Measurements from ENCODE around the gene BRMS1L.
"Not testable (repeated sequence)": the region's sequence is repeated elsewhere in the genome, so short reads cannot be mapped to it uniquely, and the experiment has no call there.

BRMS1L gene

DNA sequence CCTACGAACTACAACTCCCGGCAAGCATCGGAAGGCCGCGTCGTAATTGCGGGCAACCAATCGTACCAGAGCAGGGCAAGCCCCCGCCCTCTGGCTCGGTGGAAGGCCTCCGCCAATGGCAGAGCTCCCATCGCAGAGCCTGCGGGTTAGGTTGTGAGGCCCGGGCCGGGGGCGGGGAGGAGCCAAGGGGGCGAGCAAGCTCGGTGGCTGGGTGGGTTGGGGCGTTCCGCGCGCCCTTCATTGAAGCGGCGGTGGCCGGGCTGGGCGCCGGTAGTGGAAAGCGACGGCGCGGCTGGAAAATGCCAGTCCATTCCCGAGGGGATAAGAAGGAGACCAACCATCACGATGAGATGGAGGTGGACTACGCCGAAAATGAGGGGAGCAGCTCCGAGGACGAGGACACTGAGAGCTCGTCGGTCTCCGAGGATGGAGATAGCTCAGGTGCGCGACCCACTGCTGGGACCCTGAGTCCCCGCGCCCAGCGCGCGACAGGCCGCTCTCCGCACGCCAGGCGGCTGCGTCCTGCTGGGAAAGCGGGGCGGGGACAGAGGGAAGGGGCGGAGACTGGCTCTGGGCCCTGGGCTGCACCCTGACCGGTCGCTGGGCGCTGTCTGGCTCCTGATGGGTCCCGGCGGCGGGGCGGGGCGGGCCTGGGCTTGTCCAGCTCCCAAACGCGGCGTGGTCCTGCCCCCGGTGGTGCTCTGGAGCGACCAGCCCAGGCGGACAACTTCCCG lies at the start of gene BRMS1L:
TSS of gene BRMS1L (plus strand) at position 121 of the 734 bp plus-strand sequence. CDS start at position 300, 179 bp downstream.
- DNase-seq (ENCODE audit: low read depth in 2 of 3, low spot score in 1 of 3), result peak; percentile 94 to 95 (median 95)

DNA sequence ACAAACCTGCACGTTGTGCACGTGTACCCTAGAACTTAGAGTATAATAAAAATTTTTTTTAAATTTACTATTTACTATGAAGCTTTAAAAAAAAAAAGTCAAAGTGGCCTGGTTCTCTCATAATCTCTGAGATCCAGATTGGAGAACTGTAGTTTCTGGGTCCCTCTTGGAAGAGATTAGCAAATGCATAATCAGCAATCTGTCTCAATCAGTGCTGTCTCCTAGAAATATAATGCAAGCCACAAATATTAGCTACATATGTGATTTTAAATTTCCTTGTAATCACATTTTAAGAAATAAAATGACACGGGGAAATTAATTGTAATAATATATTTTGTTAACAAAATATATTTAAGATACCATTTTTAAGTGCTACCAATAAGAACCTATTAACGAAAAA lies 49.3 kb upstream of the BRMS1L start:
- no peak for DNase-seq (ENCODE audit: low read depth in 2 of 3, low spot score in 1 of 3)

DNA sequence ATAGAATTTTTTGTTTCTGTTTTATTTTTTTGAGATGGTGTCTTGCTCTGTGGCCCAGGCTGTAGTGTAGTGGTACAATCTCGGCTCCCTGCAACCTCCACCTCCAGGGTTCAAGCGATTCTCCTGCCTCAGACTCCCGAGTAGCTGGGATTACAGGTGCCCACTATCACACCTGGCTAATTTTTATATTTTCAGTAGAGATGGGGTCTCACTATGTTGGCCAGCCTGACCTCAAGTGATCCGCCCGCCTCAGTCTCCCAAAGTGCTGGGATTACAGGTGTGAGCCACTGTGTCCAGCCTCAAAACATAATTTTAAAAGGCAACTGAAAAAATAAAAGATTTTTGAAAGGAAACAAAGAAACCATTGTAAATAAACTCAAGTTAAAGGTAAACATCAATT lies 48.6 kb upstream of the BRMS1L start:
- DNase-seq (ENCODE audit: low read depth in 2 of 3, low spot score in 1 of 3), result not testable (repeated sequence)

DNA sequence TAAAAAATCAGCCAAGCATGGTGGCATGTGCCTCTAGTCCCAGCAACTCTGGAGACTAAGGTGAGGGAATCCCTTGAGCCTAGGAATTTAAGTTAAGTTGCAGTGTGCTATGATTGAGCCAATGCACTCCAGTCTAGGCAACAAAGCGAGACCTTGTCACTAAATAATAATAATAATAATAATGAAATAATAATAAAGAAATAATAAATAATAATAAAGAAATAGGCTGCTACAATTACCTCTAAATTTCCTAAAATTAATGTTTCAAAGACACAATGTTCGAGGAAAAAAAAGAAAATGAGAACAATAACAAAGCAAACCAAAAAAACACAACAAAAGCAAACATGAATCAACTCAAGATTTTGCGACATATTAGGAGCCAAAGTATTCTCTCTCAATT lies 46.8 kb upstream of the BRMS1L start:
- no peak for DNase-seq (ENCODE audit: low read depth in 2 of 3, low spot score in 1 of 3)

- no peak for DNase-seq (ENCODE audit: low read depth in 2 of 3, low spot score in 1 of 3)
Observed at GRCh38 chr14:35783699-35784098, 42.4 kb upstream of the BRMS1L start.

GRCh38 chr14:35786856-35787255 lies 39.3 kb upstream of the BRMS1L start:
- no peak for DNase-seq (ENCODE audit: low read depth in 2 of 3, low spot score in 1 of 3)

- DNase-seq (ENCODE audit: low read depth in 2 of 3, low spot score in 1 of 3), result no peak
Observed at GRCh38 chr14:35789651-35790050, 36.5 kb upstream of the BRMS1L start.

DNA sequence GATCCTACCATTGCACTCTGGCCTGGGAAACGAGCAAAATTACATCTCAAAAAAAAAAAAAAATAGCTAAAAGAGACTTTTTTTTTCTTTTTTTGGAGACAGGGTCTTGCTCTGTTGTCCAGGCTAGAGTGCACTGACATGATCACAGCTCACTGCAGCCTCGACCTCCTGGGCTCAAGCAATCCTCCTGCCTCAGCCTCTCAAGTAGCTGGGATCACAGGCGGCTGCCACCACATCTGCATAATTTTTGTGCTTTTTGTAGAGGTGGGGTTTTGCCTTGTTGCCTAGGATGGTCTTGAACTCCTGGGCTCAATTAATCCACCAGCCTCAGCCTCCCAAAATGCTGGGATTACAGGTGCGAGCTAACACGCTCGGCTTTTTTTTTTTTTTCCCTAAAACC lies 28.3 kb upstream of the BRMS1L start:
- no peak for DNase-seq (ENCODE audit: low read depth in 2 of 3, low spot score in 1 of 3)

GRCh38 chr14:35806006-35806907 lies 19.9 kb upstream of the BRMS1L start:
- DNase-seq (ENCODE audit: low read depth in 2 of 3, low spot score in 1 of 3), result no peak

GRCh38 chr14:35807131-35807961 lies 18.8 kb upstream of the BRMS1L start:
- no peak for DNase-seq (ENCODE audit: low read depth in 2 of 3, low spot score in 1 of 3)

DNA sequence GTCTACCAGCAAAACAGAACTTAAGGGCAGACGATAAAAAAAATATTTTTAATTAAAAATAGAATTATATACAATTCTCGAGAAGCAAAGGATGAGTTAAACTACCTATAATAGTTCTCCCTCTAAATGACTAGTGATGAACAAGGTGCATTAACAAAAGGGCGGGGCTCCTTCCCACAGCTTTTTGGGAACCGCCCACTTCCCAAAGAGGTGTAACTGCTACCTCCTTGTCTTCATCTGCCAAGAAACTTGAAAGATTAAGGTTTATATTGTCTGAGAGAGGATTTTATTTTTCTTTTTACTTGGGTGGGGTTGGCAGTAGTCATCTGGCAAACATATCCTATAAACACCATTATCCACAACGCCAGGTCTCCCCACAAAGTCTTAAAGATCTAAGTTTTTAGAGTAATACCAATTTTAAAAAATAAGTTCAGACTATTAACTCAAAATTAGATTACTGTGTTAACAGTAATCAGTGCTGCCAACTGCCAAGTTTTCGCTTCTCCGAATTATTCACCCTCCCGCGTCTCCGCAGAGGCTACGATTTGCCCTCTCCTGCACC lies 18.0 kb upstream of the BRMS1L start:
- DNase-seq (ENCODE audit: low read depth in 2 of 3, low spot score in 1 of 3), result no peak

- peak; percentile 86 to 88 (median 86) for DNase-seq (ENCODE audit: low read depth in 2 of 3, low spot score in 1 of 3)
Observed at GRCh38 chr14:35808638-35809563, 17.2 kb upstream of the BRMS1L start, which contains the start of gene RALGAPA1. Gene RALGAPA1 (minus strand): TSS chr14:35809295. CDS start chr14:35808835, 460 bp downstream.

GRCh38 chr14:35809597-35809996 lies 16.5 kb upstream of the BRMS1L start:
- DNase-seq (ENCODE audit: low read depth in 2 of 3, low spot score in 1 of 3), result no peak

GRCh38 chr14:35810963-35811362 lies 15.2 kb upstream of the BRMS1L start:
- DNase-seq (ENCODE audit: low read depth in 2 of 3, low spot score in 1 of 3), result no peak

DNA sequence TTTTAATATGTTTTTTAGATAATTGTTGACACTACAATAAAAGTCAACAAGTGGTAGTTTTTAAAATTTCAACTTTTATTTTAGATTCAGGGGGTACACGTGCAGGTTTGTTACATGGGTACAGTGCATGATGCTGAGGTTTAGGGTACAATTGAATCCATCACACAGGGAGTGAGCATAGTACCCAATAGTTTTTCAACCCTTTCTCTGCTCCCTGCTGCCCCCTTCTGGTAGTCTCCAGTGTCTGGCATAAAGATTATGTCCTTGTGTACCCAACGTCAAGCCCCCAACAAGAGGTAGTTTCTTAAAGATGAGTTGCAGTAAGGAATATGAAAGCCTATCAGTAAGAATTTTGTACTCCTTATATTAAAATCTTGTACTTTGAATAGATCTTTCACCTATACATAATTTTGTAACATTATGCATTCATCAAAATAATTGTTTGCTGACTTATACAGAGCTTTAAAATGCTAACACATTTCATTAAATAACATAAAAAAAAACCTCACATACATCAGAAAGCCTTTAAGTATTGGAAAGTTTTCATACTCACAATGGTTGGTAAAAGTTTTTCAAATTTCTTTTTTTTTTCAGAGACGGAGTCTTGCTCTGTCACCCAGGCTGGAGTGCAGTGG lies 11.7 kb upstream of the BRMS1L start:
- DNase-seq (ENCODE audit: low read depth in 2 of 3, low spot score in 1 of 3), result peak; percentile 59 to 91 (median 76)

DNA sequence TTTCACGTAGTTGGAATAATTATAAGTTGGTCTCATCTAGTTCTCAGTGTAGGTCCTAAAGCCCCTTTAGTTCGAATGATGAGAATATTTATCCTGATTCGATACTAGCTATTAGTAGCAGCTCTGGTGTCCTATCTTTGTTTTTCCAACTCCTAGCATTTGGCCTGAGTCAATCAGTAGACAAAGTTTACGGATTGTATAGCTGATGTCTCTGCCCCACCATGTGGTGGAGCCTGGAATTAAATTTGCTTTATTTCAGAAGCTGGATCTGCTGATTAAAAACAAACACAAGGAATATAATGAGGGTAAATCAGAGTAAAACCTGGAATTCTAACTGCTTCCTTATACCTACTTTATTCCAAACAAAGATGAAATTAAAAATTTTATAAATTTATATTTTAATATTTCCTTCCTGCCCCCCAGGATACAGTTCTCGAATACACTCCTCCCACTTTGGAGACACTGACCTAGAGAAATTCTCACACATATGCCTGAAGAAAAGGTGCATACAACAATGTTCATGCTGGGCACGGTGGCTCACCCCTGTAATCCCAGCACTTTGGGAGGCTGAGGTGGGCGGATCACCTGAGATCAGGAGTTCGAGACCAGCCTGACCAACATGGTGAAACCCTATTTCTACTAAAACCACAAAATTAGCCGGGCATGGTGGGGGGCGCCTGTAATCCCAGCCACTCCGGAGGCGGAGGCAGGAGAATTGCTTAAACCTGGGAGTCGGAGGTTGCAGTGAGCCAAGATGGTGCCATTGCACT lies 7.6 kb upstream of the BRMS1L start:
- peak in 1 of 3 donors; percentile 27 for DNase-seq (ENCODE audit: low read depth in 2 of 3, low spot score in 1 of 3)

- DNase-seq (ENCODE audit: low read depth in 2 of 3, low spot score in 1 of 3), result no peak
Observed at GRCh38 chr14:35819591-35820540, 6.3 kb upstream of the BRMS1L start.
